Medulla oblongata (tissue), 1 donor: ENCODE measurements around the gene MARCHF10.
"Not testable (repeated sequence)": the region's sequence is repeated elsewhere in the genome, so short reads cannot be mapped to it uniquely, and the experiment has no call there.

Experiments
- DNase-seq: peaks from one replicate; pipeline ENCODE4 v3.0.0-alpha.2; 2015; ENCODE audit errors: extremely low spot score

MARCHF10 gene

DNA sequence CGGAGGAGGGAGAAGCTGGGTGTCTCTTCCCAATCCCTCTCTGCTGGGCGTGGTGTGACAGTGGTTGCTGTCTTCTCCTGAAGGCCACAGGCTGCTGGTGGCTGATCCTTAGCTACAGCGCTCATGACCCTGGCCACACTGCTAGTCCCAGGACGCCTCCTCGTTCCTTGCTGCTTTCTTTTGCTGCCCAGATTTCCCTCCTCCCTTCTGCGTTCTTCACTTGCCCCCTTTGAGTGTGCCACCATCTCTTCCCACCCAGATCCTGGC is 90.6 kb downstream of the MARCHF10 start:
- no peak for DNase-seq

DNA sequence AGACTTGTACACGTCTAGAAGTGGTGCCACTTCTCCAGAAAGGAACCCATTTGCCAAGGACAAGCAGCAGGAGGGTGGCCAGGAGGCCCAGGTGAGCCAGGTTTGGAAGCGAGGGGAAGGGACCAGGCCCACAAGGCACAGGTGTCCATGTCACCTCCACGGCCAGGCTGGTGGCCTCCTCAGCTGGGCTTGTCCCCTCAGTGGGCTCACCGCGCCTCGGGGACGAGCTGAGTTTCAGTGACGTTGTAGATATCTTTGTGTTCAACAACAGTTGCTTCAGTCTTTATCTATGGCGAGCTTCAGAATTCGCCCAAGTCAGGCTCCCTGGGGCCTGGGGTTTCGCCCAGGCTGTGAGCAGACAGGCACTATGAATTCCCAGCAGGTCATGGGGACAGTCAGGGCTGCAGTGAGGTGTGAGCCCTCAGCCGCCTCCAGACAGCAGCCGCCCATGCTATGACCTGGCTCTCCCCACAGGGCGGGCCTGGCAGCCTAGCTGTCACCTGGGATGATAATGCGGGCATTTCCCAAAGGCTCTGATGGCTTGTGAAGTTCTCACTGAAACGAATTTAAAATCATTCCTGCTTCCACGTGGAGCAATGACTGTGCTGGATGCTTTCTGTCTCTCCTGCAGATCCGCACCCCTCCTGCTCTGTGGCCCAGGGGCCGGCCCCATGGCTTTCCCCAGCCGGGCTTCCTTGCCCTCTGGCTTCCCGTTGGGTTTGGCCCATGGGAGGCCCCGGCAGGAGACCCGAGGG is 91.1 kb downstream of the MARCHF10 start:
- DNase-seq = no peak

DNA sequence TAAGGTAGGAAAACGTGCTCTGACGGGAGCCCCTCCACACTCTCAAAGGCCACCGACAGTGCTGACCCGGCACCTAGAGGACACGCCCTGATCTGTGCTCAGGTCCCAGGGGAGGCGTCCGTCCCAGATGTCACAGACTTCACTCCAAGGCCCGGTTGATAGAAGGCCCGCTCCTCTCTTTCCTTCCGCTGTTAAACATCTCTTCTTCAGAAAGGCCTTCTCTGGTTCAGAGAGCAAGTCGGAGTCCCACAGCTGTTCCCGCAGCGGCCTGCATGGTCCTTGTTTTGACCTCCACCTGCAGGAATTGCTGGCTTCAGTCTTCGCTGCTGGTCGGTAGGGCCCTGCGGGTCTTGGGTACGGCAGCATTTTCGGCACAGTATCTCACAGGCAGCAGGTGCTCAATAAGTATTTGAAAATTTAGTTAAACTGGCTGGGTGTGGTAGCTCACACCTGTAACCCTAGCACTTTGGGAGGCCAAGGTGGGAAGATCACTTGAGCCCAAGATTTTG is 92.2 kb downstream of the MARCHF10 start:
- DNase-seq = no peak

GRCh38 chr17:62714016-62714777 is 93.9 kb downstream of the MARCHF10 start:
- DNase-seq = no peak

- DNase-seq = no peak
Measured at GRCh38 chr17:62713086-62713881, 94.8 kb downstream of the MARCHF10 start.

GRCh38 chr17:62712171-62712581 is 95.9 kb downstream of the MARCHF10 start:
- no peak for DNase-seq

- DNase-seq = no peak
Measured at GRCh38 chr17:62708587-62708986, 99.5 kb downstream of the MARCHF10 start.

- no peak for DNase-seq
Measured at GRCh38 chr17:62707425-62707739, 100.7 kb downstream of the MARCHF10 start.

DNA sequence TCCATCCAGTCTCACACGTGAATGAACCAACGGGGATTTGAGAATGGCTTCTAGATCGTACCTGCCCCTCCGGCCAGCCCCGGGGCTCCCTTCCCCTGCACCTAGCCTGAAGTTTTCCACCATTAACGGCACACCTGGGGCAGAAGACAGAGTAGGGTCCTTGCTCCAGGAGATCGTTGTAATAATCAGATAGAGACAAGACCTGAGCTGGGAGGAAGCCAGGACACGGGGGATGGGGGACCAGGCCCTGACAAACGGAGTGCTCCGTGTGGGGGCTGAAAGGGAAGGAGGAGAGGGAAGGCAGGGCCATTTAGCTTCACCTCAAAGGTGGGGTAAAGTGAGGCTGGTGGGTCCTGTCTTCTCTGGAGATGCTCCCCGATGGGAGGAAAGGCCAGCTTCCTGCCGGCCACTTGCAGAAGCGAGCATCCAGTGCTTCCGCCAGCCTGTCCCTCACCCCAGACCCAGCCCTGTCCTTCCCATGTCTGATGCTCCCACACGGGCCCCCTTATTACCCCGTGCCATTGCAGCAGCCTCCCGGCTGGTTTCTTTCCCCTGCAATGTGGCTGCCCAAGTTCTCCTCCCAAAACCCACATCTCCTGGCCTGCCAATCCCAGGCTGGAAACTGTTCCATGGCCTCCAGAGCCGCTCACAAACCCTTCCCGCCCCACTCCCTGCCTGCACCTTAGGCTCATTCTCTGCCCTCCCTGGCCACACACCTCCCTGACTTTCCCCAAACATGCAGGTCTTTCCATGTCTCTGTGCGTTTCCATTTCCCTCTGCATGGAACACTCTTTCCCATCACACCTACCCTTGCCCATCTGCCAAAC is 101.3 kb downstream of the MARCHF10 start:
- no peak for DNase-seq

DNA sequence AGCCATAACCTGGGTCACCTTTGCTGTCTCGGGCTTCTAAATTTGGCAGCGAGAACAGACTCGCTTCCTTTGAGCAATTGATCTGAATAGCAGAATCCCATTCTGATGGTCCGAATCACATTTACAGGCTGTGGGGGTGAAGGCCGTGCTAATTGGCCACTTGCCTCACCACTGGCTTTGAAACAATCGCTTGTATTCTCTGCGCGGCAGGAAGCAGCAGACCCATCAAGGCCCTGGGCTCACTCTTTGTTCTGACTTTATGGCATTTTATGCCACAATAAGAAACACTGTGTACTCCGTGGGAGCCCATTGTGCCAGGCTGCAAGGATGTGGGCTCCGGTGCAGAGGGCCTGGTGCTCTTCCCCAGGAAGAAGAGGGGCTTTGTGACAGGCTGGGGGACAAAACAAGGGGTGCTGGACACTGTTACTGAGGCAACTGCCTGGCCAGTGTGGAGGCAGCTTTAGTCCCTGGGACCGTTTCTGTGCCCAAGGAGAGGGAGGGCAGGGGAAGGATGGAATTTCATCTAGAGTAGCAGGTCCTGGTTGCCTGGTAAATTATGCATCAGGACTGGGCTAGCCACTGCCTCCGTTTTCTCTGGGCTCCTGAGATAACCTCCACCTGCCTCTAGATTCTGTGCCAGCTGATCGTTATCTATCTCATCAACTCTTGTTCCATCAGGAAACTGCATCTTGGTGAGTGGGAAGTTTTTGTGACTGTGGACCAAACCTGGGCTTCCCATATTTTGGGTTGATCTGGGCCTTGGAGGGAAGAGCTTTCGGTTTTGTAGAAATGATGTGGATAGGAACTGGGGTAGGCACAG is 102.1 kb downstream of the MARCHF10 start:
- DNase-seq = peak; percentile 90

DNA sequence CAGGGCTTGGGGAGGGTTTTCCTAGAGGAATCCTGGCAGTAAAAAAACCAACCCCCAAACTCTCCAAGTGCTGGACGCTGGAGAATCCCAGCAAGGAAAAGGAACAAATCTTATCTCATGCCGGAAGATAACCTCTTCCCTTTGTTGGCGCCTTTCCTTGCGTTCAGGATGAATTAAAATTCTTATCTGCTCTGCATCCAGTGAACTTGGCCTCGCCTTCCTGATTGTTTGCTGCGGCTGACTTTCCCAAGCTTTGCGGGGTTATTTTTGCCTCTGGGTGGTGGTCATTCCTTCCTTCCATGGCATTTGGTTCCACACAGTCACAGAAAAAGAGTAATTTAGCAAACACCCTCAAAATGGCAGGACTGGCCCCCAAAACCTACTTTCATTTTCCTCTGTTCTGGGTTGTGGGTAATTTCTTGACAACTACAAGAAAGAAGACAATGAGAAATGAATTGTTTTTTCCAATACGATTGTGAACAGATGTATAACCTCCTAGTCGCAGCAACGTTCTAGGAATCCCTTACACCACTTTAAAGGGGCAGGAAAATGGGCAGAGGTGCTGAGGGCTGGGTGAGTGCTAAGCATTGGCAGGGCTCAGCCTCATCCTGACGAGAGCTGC is 102.8 kb downstream of the MARCHF10 start:
- peak; percentile 45 for DNase-seq

DNA sequence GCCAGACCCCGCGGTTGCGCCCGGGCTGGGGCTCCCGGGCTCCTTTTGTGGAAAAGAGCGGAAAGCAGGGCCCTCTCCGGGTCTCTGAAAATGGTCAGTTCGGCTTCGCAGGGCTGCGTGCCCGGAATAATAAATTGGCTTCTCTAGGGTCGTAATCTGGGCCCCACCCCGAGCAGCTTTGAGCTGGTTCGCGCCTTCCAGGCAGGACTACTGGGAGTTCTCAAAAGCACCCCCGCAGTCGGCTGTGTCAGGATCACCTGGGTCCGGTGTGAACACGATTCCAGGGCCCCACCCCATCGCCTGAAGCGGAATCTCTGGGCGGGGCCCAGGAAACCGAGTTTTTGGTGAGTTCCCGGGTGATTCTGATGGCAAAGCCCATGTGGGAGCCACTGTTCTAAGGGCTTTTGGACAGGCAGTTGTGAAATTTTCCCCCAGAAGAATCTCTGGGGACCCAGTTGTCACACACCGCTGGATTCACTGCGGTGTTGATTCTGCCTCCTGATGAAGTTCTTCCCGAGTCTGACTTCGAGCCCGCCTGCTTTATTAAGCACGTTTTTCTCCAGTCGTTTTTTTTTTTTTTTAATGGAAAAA is 103.6 kb downstream of the MARCHF10 start:
- DNase-seq = peak; percentile 52

- peak; percentile 82 for DNase-seq
Measured at GRCh38 chr17:62703776-62704380, 104.2 kb downstream of the MARCHF10 start.

GRCh38 chr17:62703261-62703775 is 104.8 kb downstream of the MARCHF10 start:
- DNase-seq = no peak

GRCh38 chr17:62702746-62703260 is 105.3 kb downstream of the MARCHF10 start:
- DNase-seq = no peak

GRCh38 chr17:62701706-62702085 is 106.4 kb downstream of the MARCHF10 start:
- DNase-seq = no peak

DNA sequence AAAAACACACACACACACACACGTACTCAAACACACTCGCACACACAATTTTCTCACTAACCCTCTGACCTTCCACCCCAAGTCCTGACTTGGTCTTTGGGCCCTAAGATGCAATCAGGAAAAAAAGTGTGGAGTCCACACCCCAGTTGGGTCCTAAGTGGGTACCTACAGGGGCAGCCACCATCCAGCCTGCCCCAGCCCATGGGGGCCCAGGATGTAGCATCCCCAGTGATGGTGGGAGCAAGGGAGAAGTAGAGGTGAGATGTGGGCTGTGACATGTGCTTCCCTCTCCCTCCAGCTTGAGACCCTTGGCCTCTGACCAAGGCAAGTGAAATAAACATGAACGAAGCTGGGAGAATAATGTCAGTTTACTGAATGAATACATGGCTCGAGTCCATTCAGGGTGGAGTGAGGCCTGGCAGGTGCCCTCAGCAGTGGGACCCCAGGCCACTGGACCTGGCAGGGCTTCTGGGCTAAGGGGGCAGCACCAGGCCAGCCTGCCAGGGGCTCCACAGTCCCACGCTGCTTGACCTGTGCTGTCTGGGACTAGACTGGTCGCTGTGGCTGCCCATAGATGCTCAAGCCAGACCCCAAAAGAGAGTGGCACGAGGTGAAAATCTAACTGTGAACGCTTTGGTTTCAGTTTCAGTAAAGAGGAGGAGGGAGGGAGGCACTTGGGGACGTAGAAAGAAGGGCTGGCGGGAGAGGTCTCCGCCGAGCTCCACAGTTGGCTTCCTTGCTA is 107.0 kb downstream of the MARCHF10 start:
- DNase-seq = no peak

DNA sequence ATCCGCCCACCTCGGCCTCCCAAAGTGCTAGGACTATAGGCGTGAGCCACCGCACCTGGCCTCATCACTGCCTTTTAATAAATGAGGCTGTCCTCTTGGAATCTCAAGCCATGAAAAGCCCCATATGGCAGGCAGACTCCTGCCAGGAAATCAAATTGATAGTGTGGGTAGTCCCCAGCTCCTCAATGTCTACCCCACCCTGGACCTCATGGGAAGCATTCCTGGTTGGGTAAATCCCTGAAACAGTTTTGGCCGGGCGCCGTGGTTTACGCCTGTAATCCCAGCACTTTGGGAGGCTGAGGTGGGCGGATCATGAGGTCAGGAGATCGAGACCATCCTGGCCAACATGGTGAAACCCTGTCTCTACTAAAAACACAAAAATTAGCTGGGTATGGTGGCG is 109.7 kb downstream of the MARCHF10 start:
- not testable (repeated sequence) for DNase-seq
